PC-9 (cell line): Measurements from ENCODE around the gene ACTL8. TPM values are rescaled to one million over a fixed set of nuclear protein-coding genes. Genes with fewer than 3 reads are reported as not detected.

Source experiments
- BruUV-seq: library from RNA; stranded (reverse); fragments of 400-500 nt; replicated peaks from 2 replicates; lab custom pipeline; 2021; lab: Mats Ljungman, UMichigan
- CTCF ChIA-PET: fragments of 300-600 bp; sonication (Branson Sonifier 250); formaldehyde crosslinking; loops from one replicate; lab custom pipeline; 2022; ENCODE audit warnings: antibody characterized with exemption; lab: Charles Lee
- POLR2A ChIA-PET: fragments of 300-600 bp; sonication (Branson Sonifier 250); formaldehyde crosslinking; loops from one replicate; lab custom pipeline; 2022; ENCODE audit warnings: antibody characterized with exemption; ENCODE audit not compliant: unreplicated experiment; lab: Charles Lee
- DNase-seq, 2 experiments: peaks; one replicate each; pipeline versions ENCODE4 v3.0.0 to v3.0.0-alpha.2; 2015 to 2022; ENCODE audit warnings: mixed read lengths in 1 of 2
- H2AFZ ChIP-seq: fragments of 200-600 bp; sonication (generic); 2 replicates; pipeline ENCODE4 v1.8.1; 2017; ENCODE audit warnings: antibody characterized with exemption
- H3F3A ChIP-seq: fragments of 200-600 bp; sonication (generic); 2 replicates; pipeline ENCODE4 v1.8.1; 2017; ENCODE audit warnings: antibody characterized with exemption, mild to moderate bottlenecking, low read depth; ENCODE audit not compliant: insufficient read depth
- H3K27ac ChIP-seq: fragments of 200-600 bp; sonication (generic); 2 replicates; pipeline ENCODE4 v1.6.1; 2016; ENCODE audit warnings: mixed run types
- H3K27me3 ChIP-seq: fragments of 200-600 bp; sonication (generic); 2 replicates; pipeline ENCODE4 v1.6.1; 2016; ENCODE audit warnings: low read depth, mixed run types; ENCODE audit not compliant: insufficient read depth
- H3K36me3 ChIP-seq: fragments of 200-600 bp; sonication (generic); 2 replicates; pipeline ENCODE4 v1.6.1; 2016; ENCODE audit warnings: low read depth, mixed run types
- H3K4me1 ChIP-seq: fragments of 200-600 bp; sonication (generic); replicated peaks from 2 replicates; pipeline ENCODE4 v1.6.1; 2016; ENCODE audit warnings: mixed run types; ENCODE audit not compliant: insufficient read depth
- H3K4me2 ChIP-seq: fragments of 200-600 bp; sonication (generic); 2 replicates; pipeline ENCODE4 v1.6.1; 2017; ENCODE audit warnings: mixed run types
- H3K4me3 ChIP-seq: fragments of 200-600 bp; sonication (generic); 2 replicates; pipeline ENCODE4 v1.6.1; 2016; ENCODE audit warnings: mixed run types
- H3K79me2 ChIP-seq: fragments of 200-600 bp; sonication (generic); 2 replicates; pipeline ENCODE4 v1.6.1; 2017; ENCODE audit warnings: low read depth, mixed run types
- H3K9me2 ChIP-seq: fragments of 200-600 bp; sonication (generic); 2 replicates; pipeline ENCODE4 v1.8.1; 2017; ENCODE audit warnings: mild to moderate bottlenecking; ENCODE audit not compliant: insufficient read depth
- H3K9me3 ChIP-seq: fragments of 200-600 bp; sonication (generic); 2 replicates; pipeline ENCODE4 v1.8.1; 2016; ENCODE audit warnings: low read depth; ENCODE audit not compliant: insufficient read depth
- H4K20me1 ChIP-seq: fragments of 200-600 bp; sonication (generic); 2 replicates; pipeline ENCODE4 v1.8.1; 2017; ENCODE audit not compliant: insufficient read depth
- CTCF ChIP-seq: fragments of 200-600 bp; sonication (generic); conservative IDR thresholded peaks from 2 replicates; pipeline ENCODE4 v1.6.1; 2017; ENCODE audit warnings: mixed run types, antibody characterized with exemption, mild to moderate bottlenecking, moderate library complexity
- EZH2 ChIP-seq: fragments of 200-600 bp; sonication (generic); IDR thresholded peaks from 2 replicates; pipeline ENCODE4 v1.8.0; 2017; ENCODE audit warnings: antibody characterized with exemption, low read depth
- intact Hi-C: fragments of 100-400 bp; cut with micrococcal nuclease; formaldehyde crosslinking; loops from one replicate; pipeline ENCODE4 v1.10.0; 2022; ENCODE audit not compliant: unreplicated experiment
- total RNA-seq: library from RNA; stranded (reverse); gene quantifications from 2 replicates; pipeline ENCODE4 v1.2.3, GENCODE V29; 2021

The ACTL8 gene
- total RNA-seq, 1 experiment from 2014 or later: 0.68 TPM

GRCh38 chr1:17762313-17762712 is 7.2 kb downstream of the ACTL8 start:
- BruUV-seq: no TSS peak
- H3K9me2 ChIP-seq: no peaks in the 10 kb centered on the region
- no peak overlapping the region for H2AFZ ChIP-seq
- peaks cover 6% of the 10 kb centered on the region; the same call in 1 of the 2 replicates for H3K4me1 ChIP-seq
- H3K36me3 ChIP-seq: no peaks in the 10 kb centered on the region
- intact Hi-C loops: no loop called here
- H3K79me2 ChIP-seq: no peaks in the 10 kb centered on the region
- CTCF ChIA-PET: no interaction called here
- TF ChIP-seq EZH2 (no peak), CTCF (no peak)
- no peak overlapping the region for H3K27ac ChIP-seq
- H3K4me3 ChIP-seq: no peak overlapping the region
- no peak for DNase-seq
- H3F3A ChIP-seq: no peaks in the 10 kb centered on the region
- H3K4me2 ChIP-seq: no peak overlapping the region
- no peaks in the 10 kb centered on the region for H4K20me1 ChIP-seq
- no peaks in the 10 kb centered on the region for H3K27me3 ChIP-seq
- POLR2A ChIA-PET: no interaction called here
- no peaks in the 10 kb centered on the region; the same call in 1 of the 2 replicates for H3K9me3 ChIP-seq

GRCh38 chr1:17763417-17763816 is 8.3 kb downstream of the ACTL8 start:
- no peak for TF ChIP-seq EZH2
- TF ChIP-seq CTCF: no peak
- H2AFZ ChIP-seq: no peak overlapping the region
- no peak overlapping the region for H3K27ac ChIP-seq
- CTCF ChIA-PET: no interaction called here
- no peak overlapping the region for H3K4me2 ChIP-seq
- H3F3A ChIP-seq: no peaks in the 10 kb centered on the region; the same call in 1 of the 2 replicates
- no peaks in the 10 kb centered on the region for H3K27me3 ChIP-seq
- POLR2A ChIA-PET: no interaction called here
- BruUV-seq: no TSS peak
- H3K79me2 ChIP-seq: no peaks in the 10 kb centered on the region
- H3K4me3 ChIP-seq: no peak overlapping the region
- H3K4me1 ChIP-seq: peaks cover 9% of the 10 kb centered on the region
- no peaks in the 10 kb centered on the region for H3K36me3 ChIP-seq
- no peaks in the 10 kb centered on the region for H4K20me1 ChIP-seq
- no peaks in the 10 kb centered on the region for H3K9me2 ChIP-seq
- H3K9me3 ChIP-seq: no peaks in the 10 kb centered on the region; the same call in 1 of the 2 replicates
- intact Hi-C loops: no loop called here
- no peak for DNase-seq

- ChIA-PET POLR2A (no interaction called here), CTCF (no interaction called here)
- no peak for DNase-seq
- BruUV-seq: no TSS peak
- Histone ChIP-seq H3K36me3 (no peaks in the 10 kb centered on the region), H3K27ac (no peak overlapping the region), H3F3A (peaks cover 4% of the 10 kb centered on the region; the same call in 1 of the 2 replicates), H3K27me3 (no peaks in the 10 kb centered on the region), H3K9me3 (no peaks in the 10 kb centered on the region; the same call in 1 of the 2 replicates), H3K4me2 (no peak overlapping the region), H3K4me1 (peaks cover 15% of the 10 kb centered on the region), H4K20me1 (no peaks in the 10 kb centered on the region), H2AFZ (no peak overlapping the region), H3K4me3 (no peak overlapping the region), H3K9me2 (no peaks in the 10 kb centered on the region), H3K79me2 (no peaks in the 10 kb centered on the region)
- intact Hi-C loops: no loop called here
- no peak for TF ChIP-seq EZH2
- no peak for TF ChIP-seq CTCF
These were observed 8.9 kb downstream of the ACTL8 start for GRCh38 chr1:17763995-17764394.
